WTC11 (cell line): ENCODE measurements around the gene MNAT1. TPM values are rescaled to one million over a fixed set of nuclear protein-coding genes. Genes with fewer than 3 reads are reported as not detected.

ENCODE experiments used
- ATAC-seq: fragments of 200-7000 bp; cut with Tn5 transposase; 2 replicates; pipeline ENCODE4 v1.10.0; 2021; ENCODE audit warnings: mild to moderate bottlenecking, moderate library complexity
- CTCF ChIA-PET: fragments of 300-600 bp; sonication (Branson Sonifier 250); formaldehyde crosslinking; loops from one replicate; lab custom pipeline; 2021; ENCODE audit warnings: antibody characterized with exemption; lab: Charles Lee
- POLR2A ChIA-PET: fragments of 350-600 bp; sonication (Branson Sonifier 250); formaldehyde crosslinking; loops from one replicate; lab custom pipeline; 2021; ENCODE audit warnings: antibody characterized with exemption; lab: Charles Lee
- DNase-seq: peaks from one replicate; pipeline ENCODE4 v3.0.0; 2021; ENCODE audit warnings: low spot score
- H3K27ac Mint-ChIP-seq: 2 replicates; pipeline ENCODE4 v1.8.0; 2021; ENCODE audit warnings: mixed read lengths
- H3K27me3 Mint-ChIP-seq: 2 replicates; pipeline ENCODE4 v1.8.0; 2021; ENCODE audit warnings: low read depth, mild to moderate bottlenecking, moderate library complexity, mixed read lengths
- H3K36me3 Mint-ChIP-seq: 2 replicates; pipeline ENCODE4 v1.8.0; 2021; ENCODE audit warnings: mixed read lengths
- H3K4me1 Mint-ChIP-seq: 2 replicates; pipeline ENCODE4 v1.8.0; 2022; ENCODE audit warnings: mixed read lengths
- H3K4me3 Mint-ChIP-seq: 2 replicates; pipeline ENCODE4 v1.8.0; 2021; ENCODE audit warnings: mild to moderate bottlenecking, moderate library complexity, mixed read lengths
- H3K9me3 Mint-ChIP-seq: 2 replicates; pipeline ENCODE4 v1.8.0; 2021; ENCODE audit warnings: mixed read lengths
- ATF2 ChIP-seq: sonication (generic); formaldehyde crosslinking; IDR thresholded peaks from 2 replicates; pipeline ENCODE4 v1.8.1; 2022; ENCODE audit warnings: low read depth, missing genetic modification reagents, borderline replicate concordance
- CDX4 ChIP-seq: fragments of 250-450 bp; sonication (Bioruptor Pico); IDR thresholded peaks from 2 replicates; pipeline ENCODE4 v1.9.0; 2021; ENCODE audit warnings: moderate library complexity, mild to moderate bottlenecking, inconsistent platforms, borderline replicate concordance
- ERG ChIP-seq: fragments of 250-450 bp; sonication (Bioruptor Pico); IDR thresholded peaks from 2 replicates; pipeline ENCODE4 v1.8.0; 2021; ENCODE audit warnings: mild to moderate bottlenecking
- FOXK1 ChIP-seq: sonication (generic); formaldehyde crosslinking; IDR thresholded peaks from 2 replicates; pipeline ENCODE4 v1.8.0; 2022; ENCODE audit warnings: mild to moderate bottlenecking, moderate library complexity, missing genetic modification reagents
- FOXP4 ChIP-seq: sonication (generic); formaldehyde crosslinking; IDR thresholded peaks from 2 replicates; pipeline ENCODE4 v1.8.0; 2022; ENCODE audit warnings: mild to moderate bottlenecking, missing genetic modification reagents
- GABPB1 ChIP-seq: sonication (generic); formaldehyde crosslinking; IDR thresholded peaks from 2 replicates; pipeline ENCODE4 v1.8.1; 2023; ENCODE audit warnings: mild to moderate bottlenecking, missing genetic modification reagents
- JAZF1 ChIP-seq: fragments of 250-450 bp; sonication (Bioruptor Pico); IDR thresholded peaks from 2 replicates; pipeline ENCODE4 v1.9.0; 2021; ENCODE audit warnings: moderate library complexity, mild to moderate bottlenecking, inconsistent platforms
- JUN ChIP-seq: sonication (generic); formaldehyde crosslinking; IDR thresholded peaks from 2 replicates; pipeline ENCODE4 v1.8.0; 2023; ENCODE audit warnings: mild to moderate bottlenecking, missing genetic modification reagents
- MYBL2 ChIP-seq: sonication (generic); formaldehyde crosslinking; IDR thresholded peaks from 2 replicates; pipeline ENCODE4 v1.8.1; 2023; ENCODE audit warnings: mild to moderate bottlenecking, moderate library complexity, missing genetic modification reagents
- NFE2L1 ChIP-seq: sonication (generic); formaldehyde crosslinking; IDR thresholded peaks from 2 replicates; pipeline ENCODE4 v1.8.1; 2023; ENCODE audit warnings: missing genetic modification reagents
- NR1H2 ChIP-seq: sonication (generic); formaldehyde crosslinking; IDR thresholded peaks from 2 replicates; pipeline ENCODE4 v1.9.0; 2021; ENCODE audit warnings: mild to moderate bottlenecking, moderate library complexity, missing genetic modification reagents
- PRRX2 ChIP-seq: fragments of 250-450 bp; sonication (Bioruptor Pico); IDR thresholded peaks from 2 replicates; pipeline ENCODE4 v1.8.0; 2021; ENCODE audit warnings: mild to moderate bottlenecking
- SMAD4 ChIP-seq: sonication (generic); formaldehyde crosslinking; IDR thresholded peaks from 2 replicates; pipeline ENCODE4 v1.8.0; 2022; ENCODE audit warnings: mild to moderate bottlenecking, missing genetic modification reagents
- SP1 ChIP-seq: sonication (generic); formaldehyde crosslinking; conservative IDR thresholded peaks from 2 replicates; pipeline ENCODE4 v1.8.1; 2022; ENCODE audit warnings: missing genetic modification reagents
- STAT6 ChIP-seq: sonication (generic); formaldehyde crosslinking; conservative IDR thresholded peaks from 2 replicates; pipeline ENCODE4 v1.8.1; 2023; ENCODE audit warnings: mild to moderate bottlenecking, low read depth, missing genetic modification reagents, moderate library complexity
- TEAD4 ChIP-seq: sonication (generic); formaldehyde crosslinking; IDR thresholded peaks from 2 replicates; pipeline ENCODE4 v1.8.0; 2022; ENCODE audit warnings: mild to moderate bottlenecking, missing genetic modification reagents
- USF1 ChIP-seq: sonication (generic); formaldehyde crosslinking; IDR thresholded peaks from 2 replicates; pipeline ENCODE4 v1.8.0; 2022; ENCODE audit warnings: mild to moderate bottlenecking, missing genetic modification reagents
- ZNF219 ChIP-seq: sonication (generic); formaldehyde crosslinking; IDR thresholded peaks from 2 replicates; pipeline ENCODE4 v1.8.0; 2023; ENCODE audit warnings: missing genetic modification reagents, mild to moderate bottlenecking, borderline replicate concordance
- ZNF317 ChIP-seq: sonication (generic); formaldehyde crosslinking; IDR thresholded peaks from 2 replicates; pipeline ENCODE4 v1.8.1; 2023; ENCODE audit warnings: low read depth, mild to moderate bottlenecking, moderate library complexity, missing genetic modification reagents, borderline replicate concordance
- ZNF423 ChIP-seq: fragments of 250-450 bp; sonication (Bioruptor Pico); IDR thresholded peaks from 2 replicates; pipeline ENCODE4 v2.1.2; 2022; ENCODE audit warnings: mild to moderate bottlenecking, moderate library complexity
- ZNF425 ChIP-seq: fragments of 250-450 bp; sonication (Bioruptor Pico); conservative IDR thresholded peaks from 2 replicates; pipeline ENCODE4 v1.9.0; 2021; ENCODE audit warnings: mild to moderate bottlenecking
- ZNF671 ChIP-seq: fragments of 250-450 bp; sonication (Bioruptor Pico); IDR thresholded peaks from 2 replicates; pipeline ENCODE4 v1.8.0; 2021; ENCODE audit warnings: mild to moderate bottlenecking
- total RNA-seq: library from RNA; stranded (reverse); gene quantifications from 3 replicates; pipeline ENCODE4 v1.2.3, GENCODE V29; 2021

The MNAT1 gene
- total RNA-seq, 1 experiment from 2014 or later = 59.0 TPM

- H3K27ac Mint-ChIP-seq = no peak overlapping the region
- peaks cover 14% of the 10 kb centered on the region for H3K9me3 Mint-ChIP-seq
- DNase-seq (no peak), ATAC-seq (no peak)
- TF ChIP-seq ZNF317 (CRISPR knock-in tag) (no peak), ZNF671 (no peak), FOXK1 (CRISPR knock-in tag) (no peak), ZNF219 (CRISPR knock-in tag) (no peak), USF1 (no peak), TEAD4 (CRISPR knock-in tag) (no peak), CDX4 (CRISPR knock-in tag) (no peak), FOXP4 (CRISPR knock-in tag) (no peak), NR1H2 (no peak), SMAD4 (CRISPR knock-in tag) (no peak), ZNF423 (CRISPR knock-in tag) (no peak), NFE2L1 (CRISPR knock-in tag) (no peak), JUN (CRISPR knock-in tag) (no peak), STAT6 (CRISPR knock-in tag) (no peak), ZNF425 (no peak), ERG (CRISPR knock-in tag) (no peak)
- H3K4me1 Mint-ChIP-seq = peaks cover 40% of the 10 kb centered on the region
- H3K27me3 Mint-ChIP-seq = no peaks in the 10 kb centered on the region; the same call in 1 of the 2 replicates
- H3K36me3 Mint-ChIP-seq = peaks cover 15% of the 10 kb centered on the region
- ChIA-PET CTCF (no interaction called here), POLR2A (no interaction called here)
- no peak overlapping the region for H3K4me3 Mint-ChIP-seq
Measured at GRCh38 chr14:60786905-60787304, 52.3 kb downstream of the MNAT1 start.

- Mint-ChIP-seq H3K27ac (peak overlapping the region; percentile 88), H3K9me3 (peaks cover 14% of the 10 kb centered on the region), H3K4me1 (peaks cover 41% of the 10 kb centered on the region), H3K36me3 (peaks cover 15% of the 10 kb centered on the region), H3K27me3 (no peaks in the 10 kb centered on the region; the same call in 1 of the 2 replicates), H3K4me3 (peak overlapping the region; percentile 10)
- TF ChIP-seq PRRX2 (no peak), GABPB1 (CRISPR knock-in tag) (no peak), SP1 (CRISPR knock-in tag) (no peak), MYBL2 (no peak), ATF2 (CRISPR knock-in tag) (no peak), JAZF1 (no peak)
- ChIA-PET CTCF (interaction anchor here (0.5 kb wide), 1 partner anchor 402 kb away, joined by 3 read pairs; no protein-coding TSS in a partner anchor), POLR2A (no interaction called here)
- no peak for DNase-seq
- ATAC-seq = no peak
Measured at GRCh38 chr14:60789656-60790055, 55.1 kb downstream of the MNAT1 start.
